SK-N-SH (cell line): ENCODE measurements around the gene SERP2.

ENCODE experiments used
- CHD2 ChIP-seq: fragments of 150-350 bp; IDR thresholded peaks from 2 replicates; pipeline ENCODE4 v1.6.1; 2018; ENCODE audit warnings: low read length; ENCODE audit not compliant: partially characterized antibody
- NRF1 ChIP-seq: IDR thresholded peaks from 2 replicates; pipeline ENCODE4 v1.6.1; 2012; ENCODE audit warnings: low read depth, mild to moderate bottlenecking, low read length
- USF1 ChIP-seq: IDR thresholded peaks from 2 replicates; pipeline ENCODE4 v1.4.0; 2012; ENCODE audit warnings: low read depth, borderline replicate concordance
- TF ChIP-seq, protein P1 (sequence below): fragments of 150-350 bp; IDR thresholded peaks from 2 replicates; pipeline ENCODE4 v1.6.1; 2017; ENCODE audit warnings: antibody characterized with exemption, low read length, low read depth, borderline replicate concordance

- TF ChIP-seq, protein P1, sequence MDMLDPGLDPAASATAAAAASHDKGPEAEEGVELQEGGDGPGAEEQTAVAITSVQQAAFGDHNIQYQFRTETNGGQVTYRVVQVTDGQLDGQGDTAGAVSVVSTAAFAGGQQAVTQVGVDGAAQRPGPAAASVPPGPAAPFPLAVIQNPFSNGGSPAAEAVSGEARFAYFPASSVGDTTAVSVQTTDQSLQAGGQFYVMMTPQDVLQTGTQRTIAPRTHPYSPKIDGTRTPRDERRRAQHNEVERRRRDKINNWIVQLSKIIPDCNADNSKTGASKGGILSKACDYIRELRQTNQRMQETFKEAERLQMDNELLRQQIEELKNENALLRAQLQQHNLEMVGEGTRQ: no peak
- TF ChIP-seq CHD2 (no peak), NRF1 (no peak), USF1 (no peak)
These were observed 12.2 kb downstream of the SERP2 start for GRCh38 chr13:44385847-44386246.
